Liver (tissue), 3 donors: ENCODE results near the gene THSD7B.

Source experiments
- ATF3 ChIP-seq: IDR thresholded peaks from 2 replicates; pipeline ENCODE4 v1.6.1; 2016; ENCODE audit warnings: antibody characterized with exemption
- EGR1 ChIP-seq, 2 donors: IDR thresholded peaks; 2 replicates each; pipeline ENCODE4 v1.6.1; 2016 to 2018; ENCODE audit warnings: antibody characterized with exemption in 2 of 2, low read depth in 2 of 2
- FOXA1 ChIP-seq: IDR thresholded peaks from 2 replicates; pipeline ENCODE4 v1.6.1; 2016; ENCODE audit warnings: antibody characterized with exemption
- GABPA ChIP-seq, 2 donors: IDR thresholded peaks in 1 of 2; conservative IDR thresholded peaks in 1 of 2; 2 replicates each; pipeline ENCODE4 v1.6.1; 2016; ENCODE audit warnings: antibody characterized with exemption in 2 of 2, mild to moderate bottlenecking in 1 of 2, moderate library complexity in 1 of 2
- MAX ChIP-seq: IDR thresholded peaks from 2 replicates; pipeline ENCODE4 v1.6.1; 2016; ENCODE audit warnings: antibody characterized with exemption
- NR2F2 ChIP-seq: IDR thresholded peaks from 2 replicates; pipeline ENCODE4 v1.6.1; 2016; ENCODE audit warnings: antibody characterized with exemption
- RAD21 ChIP-seq, 2 donors: IDR thresholded peaks; 2 replicates each; pipeline ENCODE4 v1.6.1; 2016; ENCODE audit warnings: antibody characterized with exemption in 2 of 2, mild to moderate bottlenecking in 2 of 2
- SP1 ChIP-seq: IDR thresholded peaks from 2 replicates; pipeline ENCODE4 v1.6.1; 2018; ENCODE audit warnings: antibody characterized with exemption, mild to moderate bottlenecking
- TAF1 ChIP-seq: conservative IDR thresholded peaks from 2 replicates; pipeline ENCODE4 v1.6.1; 2016; ENCODE audit warnings: antibody characterized with exemption, mild to moderate bottlenecking
- TF ChIP-seq, protein P1 (sequence below): IDR thresholded peaks from 2 replicates; pipeline ENCODE4 v1.6.1; 2016; ENCODE audit warnings: antibody characterized with exemption, mild to moderate bottlenecking
- TF ChIP-seq, protein P2 (sequence below): fragments of 150-350 bp; IDR thresholded peaks from 2 replicates; pipeline ENCODE4 v1.5.1; 2017; ENCODE audit warnings: improper control_type of control experiment, low read depth, low read length; ENCODE audit not compliant: missing input control
- TF ChIP-seq, protein P3 (sequence below): IDR thresholded peaks from 2 replicates; pipeline ENCODE4 v1.6.1; 2016; ENCODE audit warnings: antibody characterized with exemption
- donor health status: healthy.
- donor health status: healthy.

GRCh38 chr2:137155356-137156104, 390.2 kb downstream of the THSD7B start:
- TF ChIP-seq, protein P1, sequence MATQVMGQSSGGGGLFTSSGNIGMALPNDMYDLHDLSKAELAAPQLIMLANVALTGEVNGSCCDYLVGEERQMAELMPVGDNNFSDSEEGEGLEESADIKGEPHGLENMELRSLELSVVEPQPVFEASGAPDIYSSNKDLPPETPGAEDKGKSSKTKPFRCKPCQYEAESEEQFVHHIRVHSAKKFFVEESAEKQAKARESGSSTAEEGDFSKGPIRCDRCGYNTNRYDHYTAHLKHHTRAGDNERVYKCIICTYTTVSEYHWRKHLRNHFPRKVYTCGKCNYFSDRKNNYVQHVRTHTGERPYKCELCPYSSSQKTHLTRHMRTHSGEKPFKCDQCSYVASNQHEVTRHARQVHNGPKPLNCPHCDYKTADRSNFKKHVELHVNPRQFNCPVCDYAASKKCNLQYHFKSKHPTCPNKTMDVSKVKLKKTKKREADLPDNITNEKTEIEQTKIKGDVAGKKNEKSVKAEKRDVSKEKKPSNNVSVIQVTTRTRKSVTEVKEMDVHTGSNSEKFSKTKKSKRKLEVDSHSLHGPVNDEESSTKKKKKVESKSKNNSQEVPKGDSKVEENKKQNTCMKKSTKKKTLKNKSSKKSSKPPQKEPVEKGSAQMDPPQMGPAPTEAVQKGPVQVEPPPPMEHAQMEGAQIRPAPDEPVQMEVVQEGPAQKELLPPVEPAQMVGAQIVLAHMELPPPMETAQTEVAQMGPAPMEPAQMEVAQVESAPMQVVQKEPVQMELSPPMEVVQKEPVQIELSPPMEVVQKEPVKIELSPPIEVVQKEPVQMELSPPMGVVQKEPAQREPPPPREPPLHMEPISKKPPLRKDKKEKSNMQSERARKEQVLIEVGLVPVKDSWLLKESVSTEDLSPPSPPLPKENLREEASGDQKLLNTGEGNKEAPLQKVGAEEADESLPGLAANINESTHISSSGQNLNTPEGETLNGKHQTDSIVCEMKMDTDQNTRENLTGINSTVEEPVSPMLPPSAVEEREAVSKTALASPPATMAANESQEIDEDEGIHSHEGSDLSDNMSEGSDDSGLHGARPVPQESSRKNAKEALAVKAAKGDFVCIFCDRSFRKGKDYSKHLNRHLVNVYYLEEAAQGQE, result no peak
- TF ChIP-seq, protein P2, sequence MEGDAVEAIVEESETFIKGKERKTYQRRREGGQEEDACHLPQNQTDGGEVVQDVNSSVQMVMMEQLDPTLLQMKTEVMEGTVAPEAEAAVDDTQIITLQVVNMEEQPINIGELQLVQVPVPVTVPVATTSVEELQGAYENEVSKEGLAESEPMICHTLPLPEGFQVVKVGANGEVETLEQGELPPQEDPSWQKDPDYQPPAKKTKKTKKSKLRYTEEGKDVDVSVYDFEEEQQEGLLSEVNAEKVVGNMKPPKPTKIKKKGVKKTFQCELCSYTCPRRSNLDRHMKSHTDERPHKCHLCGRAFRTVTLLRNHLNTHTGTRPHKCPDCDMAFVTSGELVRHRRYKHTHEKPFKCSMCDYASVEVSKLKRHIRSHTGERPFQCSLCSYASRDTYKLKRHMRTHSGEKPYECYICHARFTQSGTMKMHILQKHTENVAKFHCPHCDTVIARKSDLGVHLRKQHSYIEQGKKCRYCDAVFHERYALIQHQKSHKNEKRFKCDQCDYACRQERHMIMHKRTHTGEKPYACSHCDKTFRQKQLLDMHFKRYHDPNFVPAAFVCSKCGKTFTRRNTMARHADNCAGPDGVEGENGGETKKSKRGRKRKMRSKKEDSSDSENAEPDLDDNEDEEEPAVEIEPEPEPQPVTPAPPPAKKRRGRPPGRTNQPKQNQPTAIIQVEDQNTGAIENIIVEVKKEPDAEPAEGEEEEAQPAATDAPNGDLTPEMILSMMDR, result no peak
- no peak for TF ChIP-seq EGR1 (IDR thresholded peaks at IDR 0.05; ENCODE audit: low read depth in 2 of 2)
- TF ChIP-seq ATF3, result no peak
- TF ChIP-seq TAF1, result no peak
- no peak for TF ChIP-seq MAX
- no peak for TF ChIP-seq GABPA (IDR thresholded peaks at IDR 0.05 in 1 of 2, conservative IDR thresholded peaks at IDR 0.05 in 1 of 2)
- no peak for TF ChIP-seq FOXA1
- TF ChIP-seq, protein P3, sequence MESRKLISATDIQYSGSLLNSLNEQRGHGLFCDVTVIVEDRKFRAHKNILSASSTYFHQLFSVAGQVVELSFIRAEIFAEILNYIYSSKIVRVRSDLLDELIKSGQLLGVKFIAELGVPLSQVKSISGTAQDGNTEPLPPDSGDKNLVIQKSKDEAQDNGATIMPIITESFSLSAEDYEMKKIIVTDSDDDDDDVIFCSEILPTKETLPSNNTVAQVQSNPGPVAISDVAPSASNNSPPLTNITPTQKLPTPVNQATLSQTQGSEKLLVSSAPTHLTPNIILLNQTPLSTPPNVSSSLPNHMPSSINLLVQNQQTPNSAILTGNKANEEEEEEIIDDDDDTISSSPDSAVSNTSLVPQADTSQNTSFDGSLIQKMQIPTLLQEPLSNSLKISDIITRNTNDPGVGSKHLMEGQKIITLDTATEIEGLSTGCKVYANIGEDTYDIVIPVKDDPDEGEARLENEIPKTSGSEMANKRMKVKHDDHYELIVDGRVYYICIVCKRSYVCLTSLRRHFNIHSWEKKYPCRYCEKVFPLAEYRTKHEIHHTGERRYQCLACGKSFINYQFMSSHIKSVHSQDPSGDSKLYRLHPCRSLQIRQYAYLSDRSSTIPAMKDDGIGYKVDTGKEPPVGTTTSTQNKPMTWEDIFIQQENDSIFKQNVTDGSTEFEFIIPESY, result no peak
- TF ChIP-seq SP1, result no peak
- no peak for TF ChIP-seq RAD21 (IDR thresholded peaks at IDR 0.05)
- TF ChIP-seq NR2F2, result no peak
